PFSK-1 (cell line): ENCODE data around the gene SVIL.

ENCODE experiments used
- FOXP2 ChIP-seq: optimal IDR thresholded peaks from 2 replicates; pipeline ENCODE3; 2011; ENCODE audit warnings: borderline replicate concordance, control low read depth, inconsistent platforms; ENCODE audit not compliant: insufficient read depth; ENCODE audit errors: extremely low read length, extremely low read depth
- POLR2AphosphoS5 ChIP-seq: IDR thresholded peaks from 2 replicates; pipeline ENCODE4 v1.6.1; 2012; ENCODE audit warnings: low read depth, mild to moderate bottlenecking, control low read depth, low read length, moderate library complexity
- SIN3A ChIP-seq: IDR thresholded peaks from 2 replicates; pipeline ENCODE4 v1.6.1; 2012; ENCODE audit warnings: mild to moderate bottlenecking, low read length, moderate library complexity, borderline replicate concordance; ENCODE audit not compliant: insufficient read depth
- TAF1 ChIP-seq: IDR thresholded peaks from 2 replicates; pipeline ENCODE4 v1.6.1; 2012; ENCODE audit warnings: low read length, control low read depth, borderline replicate concordance; ENCODE audit not compliant: insufficient read depth
- TF ChIP-seq, protein P1 (sequence below), 2 experiments: IDR thresholded peaks; 2 replicates each; pipeline versions ENCODE4 v1.6.1 to v1.8.0; 2011 to 2012; ENCODE audit warnings: low read depth in 2 of 2, low read length in 2 of 2, control low read depth in 1 of 2, inconsistent platforms in 1 of 2, mild to moderate bottlenecking in 1 of 2, moderate library complexity in 1 of 2; ENCODE audit not compliant: insufficient read depth in 1 of 2

DNA sequence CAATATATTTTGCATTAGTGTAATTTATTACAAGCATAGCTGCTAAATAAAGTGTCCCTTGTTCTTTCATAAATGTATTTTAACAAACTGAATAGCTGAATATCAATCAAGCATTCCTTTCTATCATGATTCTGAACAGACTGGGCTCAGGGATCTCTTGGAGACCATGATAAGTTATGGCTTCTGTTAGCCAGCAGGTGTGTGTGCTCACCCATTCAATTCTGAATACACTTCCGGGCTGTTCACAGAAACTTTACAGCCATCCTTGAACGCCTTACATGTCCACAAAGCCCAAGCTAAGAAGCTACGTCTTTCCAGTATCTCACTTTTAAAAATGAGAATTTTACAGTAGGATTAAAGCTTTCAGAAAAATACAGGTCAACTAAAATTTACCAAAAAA, 115.1 kb downstream of the SVIL start:
- TF ChIP-seq TAF1 (no peak), POLR2AphosphoS5 (no peak), SIN3A (no peak), FOXP2 (no peak)
- TF ChIP-seq, protein P1, sequence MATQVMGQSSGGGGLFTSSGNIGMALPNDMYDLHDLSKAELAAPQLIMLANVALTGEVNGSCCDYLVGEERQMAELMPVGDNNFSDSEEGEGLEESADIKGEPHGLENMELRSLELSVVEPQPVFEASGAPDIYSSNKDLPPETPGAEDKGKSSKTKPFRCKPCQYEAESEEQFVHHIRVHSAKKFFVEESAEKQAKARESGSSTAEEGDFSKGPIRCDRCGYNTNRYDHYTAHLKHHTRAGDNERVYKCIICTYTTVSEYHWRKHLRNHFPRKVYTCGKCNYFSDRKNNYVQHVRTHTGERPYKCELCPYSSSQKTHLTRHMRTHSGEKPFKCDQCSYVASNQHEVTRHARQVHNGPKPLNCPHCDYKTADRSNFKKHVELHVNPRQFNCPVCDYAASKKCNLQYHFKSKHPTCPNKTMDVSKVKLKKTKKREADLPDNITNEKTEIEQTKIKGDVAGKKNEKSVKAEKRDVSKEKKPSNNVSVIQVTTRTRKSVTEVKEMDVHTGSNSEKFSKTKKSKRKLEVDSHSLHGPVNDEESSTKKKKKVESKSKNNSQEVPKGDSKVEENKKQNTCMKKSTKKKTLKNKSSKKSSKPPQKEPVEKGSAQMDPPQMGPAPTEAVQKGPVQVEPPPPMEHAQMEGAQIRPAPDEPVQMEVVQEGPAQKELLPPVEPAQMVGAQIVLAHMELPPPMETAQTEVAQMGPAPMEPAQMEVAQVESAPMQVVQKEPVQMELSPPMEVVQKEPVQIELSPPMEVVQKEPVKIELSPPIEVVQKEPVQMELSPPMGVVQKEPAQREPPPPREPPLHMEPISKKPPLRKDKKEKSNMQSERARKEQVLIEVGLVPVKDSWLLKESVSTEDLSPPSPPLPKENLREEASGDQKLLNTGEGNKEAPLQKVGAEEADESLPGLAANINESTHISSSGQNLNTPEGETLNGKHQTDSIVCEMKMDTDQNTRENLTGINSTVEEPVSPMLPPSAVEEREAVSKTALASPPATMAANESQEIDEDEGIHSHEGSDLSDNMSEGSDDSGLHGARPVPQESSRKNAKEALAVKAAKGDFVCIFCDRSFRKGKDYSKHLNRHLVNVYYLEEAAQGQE (IDR thresholded peaks at IDR 0.05; ENCODE audit: insufficient read depth in 1 of 2, low read depth in 2 of 2, low read length in 2 of 2) = no peak
